HepG2 (cell line): Measurements from ENCODE around the gene C1QTNF6. TPM values are rescaled to one million over a fixed set of nuclear protein-coding genes. Genes with fewer than 3 reads are reported as not detected.

ENCODE experiments used
- DBP ChIP-seq: sonication (generic); formaldehyde crosslinking; IDR thresholded peaks from 2 replicates; pipeline ENCODE4 v1.4.0; 2020; ENCODE audit warnings: missing genetic modification reagents; ENCODE audit errors: not compliant biosample characterization
- DNMT1 ChIP-seq: sonication (generic); formaldehyde crosslinking; IDR thresholded peaks from 2 replicates; pipeline ENCODE4 v1.5.1; 2020; ENCODE audit warnings: mild to moderate bottlenecking, missing genetic modification reagents
- HDAC2 ChIP-seq: sonication (generic); formaldehyde crosslinking; IDR thresholded peaks from 2 replicates; pipeline ENCODE4 v1.4.0; 2020; ENCODE audit warnings: missing genetic modification reagents
- HNF4G ChIP-seq, 2 experiments: sonication (generic) in 1 of 2; formaldehyde crosslinking in 1 of 2; IDR thresholded peaks; 2 replicates each; pipeline versions ENCODE4 v1.4.0 to v1.6.1; 2011 to 2020; ENCODE audit warnings: borderline replicate concordance in 2 of 2, low read depth in 2 of 2, mild to moderate bottlenecking in 2 of 2, low read length in 1 of 2, missing genetic modification reagents in 1 of 2, moderate library complexity in 1 of 2
- KAT2B ChIP-seq: fragments of 150-350 bp; IDR thresholded peaks from 2 replicates; pipeline ENCODE4 v1.6.1; 2014; ENCODE audit warnings: low read depth, low read length, borderline replicate concordance
- KIAA2018 ChIP-seq: sonication (generic); formaldehyde crosslinking; IDR thresholded peaks from 2 replicates; pipeline ENCODE4 v1.5.0; 2020; ENCODE audit warnings: mild to moderate bottlenecking, missing genetic modification reagents, borderline replicate concordance
- NR1H2 ChIP-seq: sonication (generic); formaldehyde crosslinking; IDR thresholded peaks from 2 replicates; pipeline ENCODE4 v1.8.1; 2022; ENCODE audit warnings: low read depth, missing genetic modification reagents, borderline replicate concordance
- SMAD9 ChIP-seq: sonication (generic); formaldehyde crosslinking; IDR thresholded peaks from 2 replicates; pipeline ENCODE4 v1.5.1; 2020; ENCODE audit warnings: mild to moderate bottlenecking, missing genetic modification reagents
- XRCC5 ChIP-seq: fragments of 200-400 bp; formaldehyde crosslinking; optimal IDR thresholded peaks from 2 replicates; pipeline ENCODE3; 2017; ENCODE audit warnings: mild to moderate bottlenecking, low read length
- YEATS4 ChIP-seq: sonication (generic); formaldehyde crosslinking; IDR thresholded peaks from 2 replicates; pipeline ENCODE4 v1.4.0; 2020; ENCODE audit warnings: missing genetic modification reagents, borderline replicate concordance
- ZFP1 ChIP-seq: IDR thresholded peaks from 2 replicates; pipeline ENCODE4 v1.6.1; 2016
- ZFP36 ChIP-seq: fragments of 150-350 bp; IDR thresholded peaks from 2 replicates; pipeline ENCODE4 v1.6.1; 2018; ENCODE audit warnings: borderline replicate concordance, low read length, low read depth; ENCODE audit not compliant: partially characterized antibody
- ZMYM4 ChIP-seq: sonication (generic); formaldehyde crosslinking; IDR thresholded peaks from 2 replicates; pipeline ENCODE4 v1.8.1; 2023; ENCODE audit warnings: mild to moderate bottlenecking, missing genetic modification reagents
- ZNF18 ChIP-seq: sonication (generic); formaldehyde crosslinking; IDR thresholded peaks from 2 replicates; pipeline ENCODE4 v1.8.0; 2022; ENCODE audit warnings: mild to moderate bottlenecking, missing genetic modification reagents; ENCODE audit not compliant: insufficient replicate concordance
- ZNF510 ChIP-seq: sonication (generic); formaldehyde crosslinking; IDR thresholded peaks from 2 replicates; pipeline ENCODE4 v1.4.0; 2020; ENCODE audit warnings: low read depth, mild to moderate bottlenecking, missing genetic modification reagents
- ZNF564 ChIP-seq: sonication (generic); formaldehyde crosslinking; IDR thresholded peaks from 2 replicates; pipeline ENCODE4 v1.8.1; 2023; ENCODE audit warnings: mild to moderate bottlenecking, missing genetic modification reagents
- polyA plus RNA-seq, 8 experiments: library from polyadenylated mRNA; depleted of rRNA in 3 of 8; stranded (reverse) in 7 of 8; unstranded in 1 of 8; fragments of >200 nt; fragmentation: Illumina TruSeq in 4 of 8; extraction: Trizol in 4 of 8; gene quantifications; 2 replicates each; pipeline versions ENCODE4 v1.2.1 to v1.2.3, GENCODE V29; 2011 to 2016; ENCODE audit warnings: low read depth in 4 of 8, missing spikeins in 1 of 8, mixed read lengths in 1 of 8; ENCODE audit not compliant: insufficient read depth in 1 of 8
- total RNA-seq, 5 experiments: library from RNA; depleted of rRNA; stranded (reverse); fragments of >200 nt; fragmentation: Illumina TruSeq; extraction: Trizol; gene quantifications; 2 replicates each; pipeline ENCODE4 v1.2.3, GENCODE V29; 2016; ENCODE audit warnings: low read depth in 1 of 5
- TF ChIP-seq, protein P1 (sequence below): sonication (generic); formaldehyde crosslinking; IDR thresholded peaks from 2 replicates; pipeline ENCODE4 v1.5.1; 2020; ENCODE audit warnings: missing genetic modification reagents, mild to moderate bottlenecking, borderline replicate concordance

Gene C1QTNF6
- total and polyA plus RNA-seq, 2 of the 13 experiments (the other 11 are each of a cell fraction or from before 2014, with no cell fraction given), result 2.7 to 6.9 TPM

DNA sequence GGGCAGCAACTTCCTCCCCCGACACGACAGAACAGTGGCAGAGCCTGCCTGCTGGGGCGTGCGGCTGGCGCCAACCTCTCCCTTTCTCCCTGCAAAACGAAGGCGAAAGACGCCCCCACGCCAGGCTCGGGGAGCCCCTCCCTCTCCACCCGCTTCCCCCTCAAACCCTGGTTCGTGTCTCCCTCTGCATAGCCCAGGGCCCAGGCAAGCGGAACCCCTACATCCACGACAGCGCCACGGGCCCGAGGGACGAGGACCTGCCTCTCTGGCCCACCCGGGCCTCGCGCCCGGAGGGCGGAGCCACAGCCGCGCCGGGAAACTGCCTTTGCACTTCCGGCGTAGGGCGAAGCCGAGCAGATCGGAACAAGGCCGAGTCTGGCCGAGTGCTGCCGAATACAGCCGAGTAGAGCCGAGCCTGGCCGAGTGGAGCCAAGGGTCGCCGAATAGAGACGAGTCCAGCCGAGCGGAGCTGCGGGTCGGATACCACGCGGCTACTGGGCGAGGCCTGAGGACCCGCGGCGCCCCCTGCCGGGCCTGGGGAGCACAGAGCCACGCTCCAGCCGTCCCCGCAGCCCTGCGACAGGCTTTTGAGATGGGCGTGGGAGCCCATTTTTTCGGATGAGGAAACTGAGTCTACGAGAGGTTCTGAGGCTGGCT is 11.2 kb upstream of the C1QTNF6 start (continued):
- no peak for TF ChIP-seq ZNF564 (CRISPR knock-in tag)
- peak; percentile 51; the same call in 1 of the 2 replicates for TF ChIP-seq ZFP1
- peak; percentile 53 for TF ChIP-seq ZNF18
- peak; percentile 22 for TF ChIP-seq DBP
- TF ChIP-seq YEATS4 (CRISPR knock-in tag), result peak; percentile 88
- no peak for TF ChIP-seq ZFP36
- peak; percentile 66 for TF ChIP-seq ZMYM4
- TF ChIP-seq HDAC2 (CRISPR knock-in tag), result no peak
- TF ChIP-seq, protein P1, sequence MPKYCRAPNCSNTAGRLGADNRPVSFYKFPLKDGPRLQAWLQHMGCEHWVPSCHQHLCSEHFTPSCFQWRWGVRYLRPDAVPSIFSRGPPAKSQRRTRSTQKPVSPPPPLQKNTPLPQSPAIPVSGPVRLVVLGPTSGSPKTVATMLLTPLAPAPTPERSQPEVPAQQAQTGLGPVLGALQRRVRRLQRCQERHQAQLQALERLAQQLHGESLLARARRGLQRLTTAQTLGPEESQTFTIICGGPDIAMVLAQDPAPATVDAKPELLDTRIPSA (CRISPR knock-in tag), result no peak
- peak; percentile 88 for TF ChIP-seq XRCC5
- TF ChIP-seq SMAD9, result peak; percentile 67; the same call in 1 of the 2 replicates
- TF ChIP-seq HNF4G (IDR thresholded peaks at IDR 0.05; ENCODE audit: borderline replicate concordance, low read depth, low read length), result peak; percentile 81
- peak; percentile 34 for TF ChIP-seq HNF4G (CRISPR knock-in tag; IDR thresholded peaks at IDR 0.05; ENCODE audit: borderline replicate concordance, low read depth)
- no peak for TF ChIP-seq DNMT1 (CRISPR knock-in tag)
- no peak for TF ChIP-seq NR1H2 (CRISPR knock-in tag)
- TF ChIP-seq KIAA2018 (CRISPR knock-in tag), result no peak
- TF ChIP-seq ZNF510 (CRISPR knock-in tag), result peak; percentile 79; the same call in 1 of the 2 replicates
- no peak for TF ChIP-seq KAT2B
